ENCODE measurements around the gene FANCG. TPM values are rescaled to one million over a fixed set of nuclear protein-coding genes. Genes with fewer than 3 reads are reported as not detected.
A peak's percentile ranks its signal among the peaks of the same experiment; 100 is the strongest.

FANCG gene
- polyA plus RNA-seq, 10 donors = 19.4 to 38.0 (median 25.9) TPM

GRCh38 chr9:35067056-35067455 lies 12.7 kb downstream of the FANCG start:
- no peak for DNase-seq

- DNase-seq = no peak
Measured at GRCh38 chr9:35060548-35061207, 19.1 kb downstream of the FANCG start.

GRCh38 chr9:35059438-35059837 lies 20.3 kb downstream of the FANCG start:
- no peak for DNase-seq

GRCh38 chr9:35057271-35057620 lies 22.5 kb downstream of the FANCG start:
- no peak for DNase-seq

DNA sequence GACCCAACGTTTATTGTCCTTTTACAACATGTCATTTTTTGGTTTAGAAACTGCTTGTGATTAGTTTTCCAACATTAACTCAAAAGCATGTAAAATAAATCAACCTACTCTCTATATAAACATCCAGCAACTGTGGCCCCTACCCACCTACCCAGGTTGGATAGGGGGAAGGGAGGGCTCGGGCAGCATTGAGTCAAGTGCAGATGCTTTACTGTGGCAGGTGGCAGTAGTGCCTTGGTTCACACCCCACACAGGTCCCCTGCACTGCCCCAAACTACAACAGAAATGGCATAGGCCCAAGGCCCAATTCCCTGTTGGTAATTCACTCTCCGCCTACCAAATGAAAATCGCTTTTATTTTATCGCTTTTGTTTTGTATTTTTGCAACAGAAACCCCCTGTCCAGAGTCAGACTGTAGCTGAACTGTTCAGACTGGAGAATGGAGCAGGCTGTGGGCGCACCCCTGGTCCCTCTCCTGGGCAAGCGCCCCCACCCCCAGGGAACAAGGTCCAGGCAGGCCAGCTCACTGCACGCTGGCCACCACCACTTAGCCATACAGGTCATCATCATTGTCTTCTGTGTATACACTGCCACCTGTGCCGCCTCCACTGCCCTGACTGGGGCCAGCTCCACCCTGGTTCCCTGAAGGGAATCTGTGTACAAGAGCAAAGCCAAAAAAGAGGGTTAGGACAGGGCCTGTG lies 23.0 kb downstream of the FANCG start:
- no peak for DNase-seq

- no peak for DNase-seq
Measured at GRCh38 chr9:35054871-35055644, 24.7 kb downstream of the FANCG start.

- no peak for DNase-seq
Measured at GRCh38 chr9:35054185-35054835, 25.4 kb downstream of the FANCG start.

GRCh38 chr9:35051069-35051967 lies 28.4 kb downstream of the FANCG start:
- peak; percentile 23 to 43 (median 33) for DNase-seq

DNA sequence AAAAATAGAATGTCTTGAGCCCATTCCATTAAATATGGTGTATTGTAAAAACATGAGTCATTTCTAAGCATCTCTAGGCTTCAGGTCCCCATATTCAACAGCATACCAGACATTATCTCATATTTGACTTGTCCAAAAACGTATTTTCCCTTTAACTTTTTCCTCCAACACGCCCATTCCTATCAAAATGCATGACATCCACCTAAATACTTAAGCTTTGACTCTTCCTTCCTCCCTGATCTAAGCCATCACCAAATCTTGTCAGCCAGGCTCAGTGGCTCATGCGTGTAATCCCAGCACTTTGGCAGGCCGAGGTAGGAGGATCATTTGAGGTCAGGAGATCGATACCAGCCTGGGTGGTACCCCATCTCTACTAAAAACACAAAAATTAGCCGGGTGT lies 31.2 kb downstream of the FANCG start:
- DNase-seq = no peak

- DNase-seq = no peak
Measured at GRCh38 chr9:35044071-35044470, 35.7 kb downstream of the FANCG start.

GRCh38 chr9:35042891-35043545 lies 36.7 kb downstream of the FANCG start:
- no peak for DNase-seq

DNA sequence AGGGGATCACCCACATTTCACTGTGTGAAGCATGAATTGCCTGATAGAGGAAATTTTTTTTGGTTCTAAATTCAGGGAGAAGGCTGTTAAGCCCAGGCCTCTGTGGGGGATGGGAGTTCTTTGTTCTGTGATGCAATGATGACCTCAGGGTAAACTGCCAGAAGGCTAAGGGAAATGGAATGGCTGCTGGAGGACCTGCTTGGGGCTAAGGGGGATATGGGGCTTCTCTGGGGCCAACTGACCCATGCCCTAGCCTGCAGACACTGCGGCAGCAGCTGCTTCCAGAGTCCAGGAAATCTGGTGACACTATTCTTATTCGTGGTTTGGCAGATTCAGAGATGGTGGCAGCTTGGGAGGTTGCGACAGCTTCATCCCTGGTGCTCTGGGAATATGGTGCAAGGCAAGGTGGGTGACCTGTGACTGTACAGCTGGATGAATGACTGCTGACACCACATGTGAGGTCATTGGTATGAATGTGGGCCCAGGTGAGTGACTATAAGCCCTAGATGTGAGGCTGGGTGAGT lies 37.6 kb downstream of the FANCG start:
- DNase-seq = no peak

GRCh38 chr9:35035851-35036701 lies 43.7 kb downstream of the FANCG start:
- DNase-seq = peak; percentile 17 to 55 (median 33)

DNA sequence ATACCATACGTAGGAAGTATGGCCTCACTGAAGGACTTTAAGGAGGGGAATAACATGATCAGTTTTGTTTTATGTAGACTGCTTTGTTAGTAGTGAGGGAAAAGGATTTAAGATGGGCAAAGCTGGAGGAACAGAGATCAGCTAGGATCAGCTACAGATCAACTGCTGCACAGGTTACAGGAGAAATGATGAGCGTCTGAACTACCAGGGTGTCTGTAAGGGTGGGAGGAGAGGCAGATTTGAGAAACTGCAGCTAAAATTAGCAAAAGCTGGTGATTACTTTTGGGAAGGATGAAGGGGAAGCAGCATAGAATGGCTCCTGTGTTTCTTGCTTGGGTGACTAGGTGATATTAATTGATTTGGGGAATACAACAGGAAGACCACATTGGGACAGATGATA lies 46.6 kb downstream of the FANCG start:
- DNase-seq = no peak

- no peak for DNase-seq
Measured at GRCh38 chr9:35029852-35030251, 49.9 kb downstream of the FANCG start.

GRCh38 chr9:35029241-35029640 lies 50.5 kb downstream of the FANCG start:
- DNase-seq = no peak

DNA sequence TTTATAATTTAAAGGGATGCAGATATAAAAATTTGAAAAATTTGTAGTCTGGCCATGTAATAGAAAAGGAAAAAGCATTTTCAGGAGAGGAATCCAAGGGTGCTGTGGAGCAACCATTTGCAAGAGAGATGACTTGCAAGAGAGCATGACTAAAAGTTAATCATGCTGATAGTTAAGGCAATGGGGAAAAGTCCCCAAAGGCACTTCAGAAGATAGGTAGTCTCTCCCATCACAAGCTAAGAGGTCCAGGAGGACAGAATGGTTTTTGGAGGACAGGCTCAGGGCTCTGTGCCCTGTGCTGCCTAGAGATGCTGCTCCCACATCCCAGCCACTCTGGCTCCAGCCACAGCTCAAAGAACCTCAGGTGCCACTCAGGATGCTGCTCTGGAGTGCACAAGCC lies 51.4 kb downstream of the FANCG start:
- DNase-seq = no peak

DNA sequence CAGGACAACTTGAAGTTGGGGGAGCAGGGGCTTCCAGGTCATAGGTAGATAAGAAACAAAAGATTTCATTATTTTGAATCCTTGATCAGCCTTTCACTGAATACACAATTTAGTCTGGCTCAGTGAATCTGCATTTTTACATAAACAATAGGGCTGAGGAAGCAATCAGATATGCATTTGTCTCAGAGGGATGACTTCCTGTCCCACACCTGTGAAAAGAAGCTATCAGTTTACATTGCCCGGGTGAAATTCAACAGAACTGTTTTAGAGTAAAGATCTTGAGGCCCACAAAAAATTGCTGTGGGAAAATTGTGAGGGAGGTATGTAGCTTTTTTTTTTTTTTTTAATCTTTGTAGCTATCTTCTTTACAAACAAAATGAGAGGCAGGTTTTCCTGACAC lies 51.9 kb downstream of the FANCG start:
- no peak for DNase-seq

- DNase-seq = no peak
Measured at GRCh38 chr9:35027374-35027773, 52.4 kb downstream of the FANCG start.

GRCh38 chr9:35026671-35027070 lies 53.1 kb downstream of the FANCG start:
- no peak for DNase-seq

All from muscle of back (tissue), 11 donors.